Measurements from ENCODE around the gene FSIP1.
A peak's percentile ranks its signal among the peaks of the same experiment; 100 is the strongest.

FSIP1 gene

GRCh38 chr15:39618063-39618823 lies 164.4 kb downstream of the FSIP1 start:
- no peak for DNase-seq (ENCODE audit: low read depth in 2 of 2)

- DNase-seq (ENCODE audit: low read depth in 2 of 2), result no peak
These were observed 165.7 kb downstream of the FSIP1 start for GRCh38 chr15:39616731-39617455.

GRCh38 chr15:39613861-39614260 lies 168.8 kb downstream of the FSIP1 start:
- no peak for DNase-seq (ENCODE audit: low read depth in 2 of 2)

- DNase-seq (ENCODE audit: low read depth in 2 of 2), result no peak
These were observed 169.4 kb downstream of the FSIP1 start for GRCh38 chr15:39613271-39613670.

GRCh38 chr15:39610665-39611064 lies 172.0 kb downstream of the FSIP1 start:
- DNase-seq (ENCODE audit: low read depth in 2 of 2), result no peak

- no peak for DNase-seq (ENCODE audit: low read depth in 2 of 2)
These were observed 173.3 kb downstream of the FSIP1 start for GRCh38 chr15:39609166-39609916.

GRCh38 chr15:39608185-39609139 lies 174.2 kb downstream of the FSIP1 start:
- DNase-seq (ENCODE audit: low read depth in 2 of 2), result no peak

- no peak for DNase-seq (ENCODE audit: low read depth in 2 of 2)
These were observed 177.5 kb downstream of the FSIP1 start for GRCh38 chr15:39605146-39605545.

GRCh38 chr15:39602143-39602542 lies 180.5 kb downstream of the FSIP1 start:
- DNase-seq (ENCODE audit: low read depth in 2 of 2), result no peak

- peak; percentile 9 to 20 for DNase-seq (ENCODE audit: low read depth in 2 of 2)
These were observed 182.8 kb downstream of the FSIP1 start for GRCh38 chr15:39599871-39600270.

- peak; percentile 25 to 26 for DNase-seq (ENCODE audit: low read depth in 2 of 2)
These were observed 183.4 kb downstream of the FSIP1 start for GRCh38 chr15:39598958-39599845.

- peak; percentile 53 to 66 for DNase-seq (ENCODE audit: low read depth in 2 of 2)
These were observed 184.3 kb downstream of the FSIP1 start for GRCh38 chr15:39598186-39598850.

GRCh38 chr15:39597751-39598185 lies 184.9 kb downstream of the FSIP1 start:
- peak; percentile 78 to 82 for DNase-seq (ENCODE audit: low read depth in 2 of 2)

GRCh38 chr15:39597336-39597735 lies 185.3 kb downstream of the FSIP1 start:
- DNase-seq (ENCODE audit: low read depth in 2 of 2), result no peak

- DNase-seq (ENCODE audit: low read depth in 2 of 2), result peak; percentile 30 to 36
These were observed 186.1 kb downstream of the FSIP1 start for GRCh38 chr15:39596358-39597051.

- DNase-seq (ENCODE audit: low read depth in 2 of 2), result peak; percentile 19 to 25
These were observed 187.1 kb downstream of the FSIP1 start for GRCh38 chr15:39595338-39596221.

- DNase-seq (ENCODE audit: low read depth in 2 of 2), result peak; percentile 29 to 40
These were observed 187.9 kb downstream of the FSIP1 start for GRCh38 chr15:39594446-39595337.
